B cell (primary cell): Measurements from ENCODE around the gene BABAM2.

Source experiments
- EZH2 ChIP-seq: IDR thresholded peaks from 2 replicates; pipeline ENCODE4 v1.6.1; 2012; ENCODE audit warnings: borderline replicate concordance, low read depth, mild to moderate bottlenecking, moderate library complexity, low read length; ENCODE audit not compliant: insufficient read depth, poor library complexity, severe bottlenecking
- TF ChIP-seq, protein P1 (sequence below): fragments of 200-600 bp; IDR thresholded peaks from one replicate; pipeline ENCODE4 v1.8.0; 2022; ENCODE audit warnings: antibody characterized with exemption, mild to moderate bottlenecking

DNA sequence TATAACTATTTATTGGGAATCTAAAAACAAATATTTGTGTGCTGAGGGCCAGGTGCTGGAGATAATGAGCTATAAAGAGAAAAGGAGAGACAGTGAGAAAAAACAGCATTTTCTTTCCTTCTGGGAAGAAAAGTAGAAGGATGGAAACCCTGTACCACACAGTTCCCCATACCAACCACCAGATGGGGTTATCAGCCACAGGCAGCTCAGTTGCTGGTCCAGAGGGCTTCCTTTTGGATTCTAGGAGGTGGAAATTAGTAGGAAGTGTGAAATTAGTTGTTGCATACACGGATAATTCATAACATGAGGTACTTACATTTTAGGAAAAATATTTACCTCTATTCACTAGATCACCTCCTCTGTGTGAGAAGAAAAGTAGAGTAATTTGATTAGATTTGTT, 265.1 kb downstream of the BABAM2 start:
- TF ChIP-seq, protein P1, sequence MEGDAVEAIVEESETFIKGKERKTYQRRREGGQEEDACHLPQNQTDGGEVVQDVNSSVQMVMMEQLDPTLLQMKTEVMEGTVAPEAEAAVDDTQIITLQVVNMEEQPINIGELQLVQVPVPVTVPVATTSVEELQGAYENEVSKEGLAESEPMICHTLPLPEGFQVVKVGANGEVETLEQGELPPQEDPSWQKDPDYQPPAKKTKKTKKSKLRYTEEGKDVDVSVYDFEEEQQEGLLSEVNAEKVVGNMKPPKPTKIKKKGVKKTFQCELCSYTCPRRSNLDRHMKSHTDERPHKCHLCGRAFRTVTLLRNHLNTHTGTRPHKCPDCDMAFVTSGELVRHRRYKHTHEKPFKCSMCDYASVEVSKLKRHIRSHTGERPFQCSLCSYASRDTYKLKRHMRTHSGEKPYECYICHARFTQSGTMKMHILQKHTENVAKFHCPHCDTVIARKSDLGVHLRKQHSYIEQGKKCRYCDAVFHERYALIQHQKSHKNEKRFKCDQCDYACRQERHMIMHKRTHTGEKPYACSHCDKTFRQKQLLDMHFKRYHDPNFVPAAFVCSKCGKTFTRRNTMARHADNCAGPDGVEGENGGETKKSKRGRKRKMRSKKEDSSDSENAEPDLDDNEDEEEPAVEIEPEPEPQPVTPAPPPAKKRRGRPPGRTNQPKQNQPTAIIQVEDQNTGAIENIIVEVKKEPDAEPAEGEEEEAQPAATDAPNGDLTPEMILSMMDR = no peak
- no peak for TF ChIP-seq EZH2
